Measurements from ENCODE around the gene UGT3A1. TPM values are rescaled to one million over a fixed set of nuclear protein-coding genes. Genes with fewer than 3 reads are reported as not detected.
"Not testable (repeated sequence)": the region's sequence is repeated elsewhere in the genome, so short reads cannot be mapped to it uniquely, and the experiment has no call there.

The UGT3A1 gene
- total RNA-seq, 1 donor from 2014 or later, result 12.5 TPM

GRCh38 chr5:35999547-35999946, 8.4 kb upstream of the UGT3A1 start:
- H3K27me3 ChIP-seq (ENCODE audit: control insufficient read depth in 3 of 3, insufficient read depth in 3 of 3, low read length in 3 of 3), result no peaks in the 10 kb centered on the region
- H3K9me3 ChIP-seq (ENCODE audit: control insufficient read depth in 3 of 3, low read length in 3 of 3), result no peaks in the 10 kb centered on the region
- no peak overlapping the region for H3K27ac ChIP-seq (ENCODE audit: low read depth, low read length)
- H3K4me3 ChIP-seq (ENCODE audit: low read length in 3 of 3), result no peak overlapping the region
- no peak overlapping the region for H3K9ac ChIP-seq (ENCODE audit: low read depth in 1 of 3, low read length in 3 of 3)
- H3K36me3 ChIP-seq (ENCODE audit: control insufficient read depth in 3 of 3, insufficient read depth in 3 of 3, low read length in 3 of 3), result no peaks in the 10 kb centered on the region
- no peaks in the 10 kb centered on the region for H3K4me1 ChIP-seq (ENCODE audit: control insufficient read depth in 3 of 3, insufficient read depth in 3 of 3, low read length in 3 of 3)

- no peak overlapping the region for H3K4me3 ChIP-seq (ENCODE audit: low read length in 3 of 3)
- no peak overlapping the region for H3K27ac ChIP-seq (ENCODE audit: low read depth, low read length)
- no peaks in the 10 kb centered on the region for H3K27me3 ChIP-seq (ENCODE audit: control insufficient read depth in 3 of 3, insufficient read depth in 3 of 3, low read length in 3 of 3)
- no peaks in the 10 kb centered on the region for H3K36me3 ChIP-seq (ENCODE audit: control insufficient read depth in 3 of 3, insufficient read depth in 3 of 3, low read length in 3 of 3)
- H3K9me3 ChIP-seq (ENCODE audit: control insufficient read depth in 3 of 3, low read length in 3 of 3), result no peaks in the 10 kb centered on the region
- no peak overlapping the region for H3K9ac ChIP-seq (ENCODE audit: low read depth in 1 of 3, low read length in 3 of 3)
- H3K4me1 ChIP-seq (ENCODE audit: control insufficient read depth in 3 of 3, insufficient read depth in 3 of 3, low read length in 3 of 3), result no peaks in the 10 kb centered on the region
Observed at GRCh38 chr5:35996076-35996475, 4.9 kb upstream of the UGT3A1 start.

GRCh38 chr5:35990520-35990919, 670 bp downstream of the UGT3A1 start:
- peak overlapping the region; percentile 76 for H3K27ac ChIP-seq (ENCODE audit: low read depth, low read length)
- no peaks in the 10 kb centered on the region for H3K36me3 ChIP-seq (ENCODE audit: control insufficient read depth in 3 of 3, insufficient read depth in 3 of 3, low read length in 3 of 3)
- H3K4me1 ChIP-seq (ENCODE audit: control insufficient read depth in 3 of 3, insufficient read depth in 3 of 3, low read length in 3 of 3), result no peaks in the 10 kb centered on the region
- H3K27me3 ChIP-seq (ENCODE audit: control insufficient read depth in 3 of 3, insufficient read depth in 3 of 3, low read length in 3 of 3), result no peaks in the 10 kb centered on the region
- H3K9me3 ChIP-seq (ENCODE audit: control insufficient read depth in 3 of 3, low read length in 3 of 3), result no peaks in the 10 kb centered on the region
- peak overlapping the region; percentile 75 to 85 (median 81) for H3K9ac ChIP-seq (ENCODE audit: low read depth in 1 of 3, low read length in 3 of 3)
- peak overlapping the region; percentile 65 to 73 (median 72) for H3K4me3 ChIP-seq (ENCODE audit: low read length in 3 of 3)

- no peaks in the 10 kb centered on the region for H3K4me1 ChIP-seq (ENCODE audit: control insufficient read depth in 3 of 3, insufficient read depth in 3 of 3, low read length in 3 of 3)
- no peak overlapping the region for H3K27ac ChIP-seq (ENCODE audit: low read depth, low read length)
- H3K27me3 ChIP-seq (ENCODE audit: control insufficient read depth in 3 of 3, insufficient read depth in 3 of 3, low read length in 3 of 3), result no peaks in the 10 kb centered on the region
- H3K4me3 ChIP-seq (ENCODE audit: low read length in 3 of 3), result no peak overlapping the region
- no peaks in the 10 kb centered on the region for H3K9me3 ChIP-seq (ENCODE audit: control insufficient read depth in 3 of 3, low read length in 3 of 3)
- no peaks in the 10 kb centered on the region for H3K36me3 ChIP-seq (ENCODE audit: control insufficient read depth in 3 of 3, insufficient read depth in 3 of 3, low read length in 3 of 3)
- H3K9ac ChIP-seq (ENCODE audit: low read depth in 1 of 3, low read length in 3 of 3), result no peak overlapping the region
Observed at GRCh38 chr5:35988529-35988928, 2.7 kb downstream of the UGT3A1 start.

GRCh38 chr5:35987776-35988175, 3.4 kb downstream of the UGT3A1 start:
- no peaks in the 10 kb centered on the region for H3K9me3 ChIP-seq (ENCODE audit: control insufficient read depth in 3 of 3, low read length in 3 of 3)
- no peak overlapping the region for H3K9ac ChIP-seq (ENCODE audit: low read depth in 1 of 3, low read length in 3 of 3)
- H3K4me1 ChIP-seq (ENCODE audit: control insufficient read depth in 3 of 3, insufficient read depth in 3 of 3, low read length in 3 of 3), result no peaks in the 10 kb centered on the region
- no peak overlapping the region for H3K27ac ChIP-seq (ENCODE audit: low read depth, low read length)
- H3K4me3 ChIP-seq (ENCODE audit: low read length in 3 of 3), result no peak overlapping the region
- H3K27me3 ChIP-seq (ENCODE audit: control insufficient read depth in 3 of 3, insufficient read depth in 3 of 3, low read length in 3 of 3), result no peaks in the 10 kb centered on the region
- H3K36me3 ChIP-seq (ENCODE audit: control insufficient read depth in 3 of 3, insufficient read depth in 3 of 3, low read length in 3 of 3), result no peaks in the 10 kb centered on the region

- no peaks in the 10 kb centered on the region for H3K4me1 ChIP-seq (ENCODE audit: control insufficient read depth in 3 of 3, insufficient read depth in 3 of 3, low read length in 3 of 3)
- H3K36me3 ChIP-seq (ENCODE audit: control insufficient read depth in 3 of 3, insufficient read depth in 3 of 3, low read length in 3 of 3), result no peaks in the 10 kb centered on the region
- no peak overlapping the region for H3K27ac ChIP-seq (ENCODE audit: low read depth, low read length)
Observed at GRCh38 chr5:35979715-35980114, 11.5 kb downstream of the UGT3A1 start.

GRCh38 chr5:35976859-35977258, 14.3 kb downstream of the UGT3A1 start:
- not testable (repeated sequence) for H3K27me3 ChIP-seq (ENCODE audit: control insufficient read depth in 3 of 3, insufficient read depth in 3 of 3, low read length in 3 of 3); H3K36me3 ChIP-seq (ENCODE audit: control insufficient read depth in 3 of 3, insufficient read depth in 3 of 3, low read length in 3 of 3); H3K9ac ChIP-seq (ENCODE audit: low read depth in 1 of 3, low read length in 3 of 3); H3K27ac ChIP-seq (ENCODE audit: low read depth, low read length); H3K9me3 ChIP-seq (ENCODE audit: control insufficient read depth in 3 of 3, low read length in 3 of 3); H3K4me1 ChIP-seq (ENCODE audit: control insufficient read depth in 3 of 3, insufficient read depth in 3 of 3, low read length in 3 of 3); H3K4me3 ChIP-seq (ENCODE audit: low read length in 3 of 3)

More at GRCh38 chr5:35979715-35980114, 11.5 kb downstream of the UGT3A1 start:
- H3K27me3 ChIP-seq (ENCODE audit: control insufficient read depth in 3 of 3, insufficient read depth in 3 of 3, low read length in 3 of 3), result no peaks in the 10 kb centered on the region
- no peak overlapping the region for H3K4me3 ChIP-seq (ENCODE audit: low read length in 3 of 3)
- peaks cover 0 to 3% (median 0%) of the 10 kb centered on the region in 3 donors for H3K9me3 ChIP-seq (ENCODE audit: control insufficient read depth in 3 of 3, low read length in 3 of 3)
- H3K9ac ChIP-seq (ENCODE audit: low read depth in 1 of 3, low read length in 3 of 3), result no peak overlapping the region

GRCh38 chr5:35974570-35974969, 16.6 kb downstream of the UGT3A1 start:
- no peak overlapping the region for H3K27ac ChIP-seq (ENCODE audit: low read depth, low read length)
- H3K27me3 ChIP-seq (ENCODE audit: control insufficient read depth in 3 of 3, insufficient read depth in 3 of 3, low read length in 3 of 3), result no peaks in the 10 kb centered on the region
- no peak overlapping the region for H3K4me3 ChIP-seq (ENCODE audit: low read length in 3 of 3)
- H3K9me3 ChIP-seq (ENCODE audit: control insufficient read depth in 3 of 3, low read length in 3 of 3), result no peaks in the 10 kb centered on the region
- no peaks in the 10 kb centered on the region for H3K36me3 ChIP-seq (ENCODE audit: control insufficient read depth in 3 of 3, insufficient read depth in 3 of 3, low read length in 3 of 3)
- no peak overlapping the region for H3K9ac ChIP-seq (ENCODE audit: low read depth in 1 of 3, low read length in 3 of 3)
- no peaks in the 10 kb centered on the region for H3K4me1 ChIP-seq (ENCODE audit: control insufficient read depth in 3 of 3, insufficient read depth in 3 of 3, low read length in 3 of 3)

GRCh38 chr5:35971878-35972210, 19.3 kb downstream of the UGT3A1 start:
- Histone ChIP-seq H3K4me3 (ENCODE audit: low read length in 3 of 3) (no peak overlapping the region), H3K27me3 (ENCODE audit: control insufficient read depth in 3 of 3, insufficient read depth in 3 of 3, low read length in 3 of 3) (no peaks in the 10 kb centered on the region), H3K9me3 (ENCODE audit: control insufficient read depth in 3 of 3, low read length in 3 of 3) (no peaks in the 10 kb centered on the region), H3K27ac (ENCODE audit: low read depth, low read length) (no peak overlapping the region), H3K36me3 (ENCODE audit: control insufficient read depth in 3 of 3, insufficient read depth in 3 of 3, low read length in 3 of 3) (no peaks in the 10 kb centered on the region), H3K9ac (ENCODE audit: low read depth in 1 of 3, low read length in 3 of 3) (no peak overlapping the region), H3K4me1 (ENCODE audit: control insufficient read depth in 3 of 3, insufficient read depth in 3 of 3, low read length in 3 of 3) (peaks cover 0 to 5% (median 4%) of the 10 kb centered on the region in 3 donors)

- no peaks in the 10 kb centered on the region for H3K36me3 ChIP-seq (ENCODE audit: control insufficient read depth in 3 of 3, insufficient read depth in 3 of 3, low read length in 3 of 3)
- H3K27ac ChIP-seq (ENCODE audit: low read depth, low read length), result no peak overlapping the region
- no peak overlapping the region for H3K4me3 ChIP-seq (ENCODE audit: low read length in 3 of 3)
- H3K9ac ChIP-seq (ENCODE audit: low read depth in 1 of 3, low read length in 3 of 3), result no peak overlapping the region
- H3K4me1 ChIP-seq (ENCODE audit: control insufficient read depth in 3 of 3, insufficient read depth in 3 of 3, low read length in 3 of 3), result peaks cover 0 to 5% (median 4%) of the 10 kb centered on the region in 3 donors
- H3K27me3 ChIP-seq (ENCODE audit: control insufficient read depth in 3 of 3, insufficient read depth in 3 of 3, low read length in 3 of 3), result no peaks in the 10 kb centered on the region
- H3K9me3 ChIP-seq (ENCODE audit: control insufficient read depth in 3 of 3, low read length in 3 of 3), result no peaks in the 10 kb centered on the region
Observed at GRCh38 chr5:35971186-35971877, 19.9 kb downstream of the UGT3A1 start.

All from skeletal muscle tissue (tissue), 4 donors.